Kidney epithelial cell (primary cell): ENCODE measurements around the gene SMARCA5. TPM values are rescaled to one million over a fixed set of nuclear protein-coding genes. Genes with fewer than 3 reads are reported as not detected.
"Not testable (repeated sequence)": the region's sequence is repeated elsewhere in the genome, so short reads cannot be mapped to it uniquely, and the experiment has no call there.

Experiments
- DNase-seq: peaks from one replicate; pipeline ENCODE4 v3.0.0-alpha.2; 2010; ENCODE audit warnings: low read depth
- H3K27me3 ChIP-seq: 2 replicates; pipeline ENCODE4 v1.6.0; 2011; ENCODE audit warnings: low read length; ENCODE audit not compliant: control insufficient read depth, insufficient read depth
- H3K36me3 ChIP-seq: 2 replicates; pipeline ENCODE4 v1.5.1; 2011; ENCODE audit warnings: low read length; ENCODE audit not compliant: control insufficient read depth, insufficient read depth
- H3K4me3 ChIP-seq: 2 replicates; pipeline ENCODE4 v1.5.1; 2011; ENCODE audit warnings: low read depth, mild to moderate bottlenecking, control low read depth, low read length
- total RNA-seq: library from RNA; depleted of rRNA; stranded (reverse); fragments of >200 nt; gene quantifications from 2 replicates; pipeline ENCODE4 v1.2.3, GENCODE V29; 2015
- TF ChIP-seq, protein P1 (sequence below): IDR thresholded peaks from 2 replicates; pipeline ENCODE4 v1.5.1; 2011; ENCODE audit warnings: mild to moderate bottlenecking, moderate library complexity, low read length, control low read depth, inconsistent platforms; ENCODE audit not compliant: insufficient read depth, poor library complexity, severe bottlenecking

The SMARCA5 gene
- total RNA-seq, 1 donor from 2014 or later, result 55.0 TPM

GRCh38 chr4:143517764-143518163 lies 4.3 kb downstream of the SMARCA5 start:
- no peaks in the 10 kb centered on the region for H3K36me3 ChIP-seq
- no peaks in the 10 kb centered on the region for H3K27me3 ChIP-seq
- TF ChIP-seq, protein P1, sequence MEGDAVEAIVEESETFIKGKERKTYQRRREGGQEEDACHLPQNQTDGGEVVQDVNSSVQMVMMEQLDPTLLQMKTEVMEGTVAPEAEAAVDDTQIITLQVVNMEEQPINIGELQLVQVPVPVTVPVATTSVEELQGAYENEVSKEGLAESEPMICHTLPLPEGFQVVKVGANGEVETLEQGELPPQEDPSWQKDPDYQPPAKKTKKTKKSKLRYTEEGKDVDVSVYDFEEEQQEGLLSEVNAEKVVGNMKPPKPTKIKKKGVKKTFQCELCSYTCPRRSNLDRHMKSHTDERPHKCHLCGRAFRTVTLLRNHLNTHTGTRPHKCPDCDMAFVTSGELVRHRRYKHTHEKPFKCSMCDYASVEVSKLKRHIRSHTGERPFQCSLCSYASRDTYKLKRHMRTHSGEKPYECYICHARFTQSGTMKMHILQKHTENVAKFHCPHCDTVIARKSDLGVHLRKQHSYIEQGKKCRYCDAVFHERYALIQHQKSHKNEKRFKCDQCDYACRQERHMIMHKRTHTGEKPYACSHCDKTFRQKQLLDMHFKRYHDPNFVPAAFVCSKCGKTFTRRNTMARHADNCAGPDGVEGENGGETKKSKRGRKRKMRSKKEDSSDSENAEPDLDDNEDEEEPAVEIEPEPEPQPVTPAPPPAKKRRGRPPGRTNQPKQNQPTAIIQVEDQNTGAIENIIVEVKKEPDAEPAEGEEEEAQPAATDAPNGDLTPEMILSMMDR, result no peak
- no peak for DNase-seq
- H3K4me3 ChIP-seq, result no peak overlapping the region

- no peak for DNase-seq
- H3K4me3 ChIP-seq, result no peak overlapping the region
- no peaks in the 10 kb centered on the region for H3K36me3 ChIP-seq
- TF ChIP-seq, protein P1, result no peak
- H3K27me3 ChIP-seq, result no peaks in the 10 kb centered on the region
These were observed 10.7 kb downstream of the SMARCA5 start for GRCh38 chr4:143524211-143524610.

- not testable (repeated sequence) for DNase-seq, H3K27me3 ChIP-seq, H3K4me3 ChIP-seq, H3K36me3 ChIP-seq
These were observed 14.5 kb downstream of the SMARCA5 start for GRCh38 chr4:143528046-143528445.

- TF ChIP-seq, protein P1, result peak; percentile 32
- H3K27me3 ChIP-seq, result no peaks in the 10 kb centered on the region
- DNase-seq, result no peak
- no peak overlapping the region for H3K4me3 ChIP-seq
- peaks cover 1% of the 10 kb centered on the region for H3K36me3 ChIP-seq
These were observed 17.9 kb downstream of the SMARCA5 start for GRCh38 chr4:143531380-143531779.

GRCh38 chr4:143531788-143532491 lies 18.4 kb downstream of the SMARCA5 start:
- TF ChIP-seq, protein P1, result no peak
- no peak overlapping the region for H3K4me3 ChIP-seq
- no peaks in the 10 kb centered on the region for H3K27me3 ChIP-seq
- DNase-seq, result no peak
- peaks cover 1% of the 10 kb centered on the region for H3K36me3 ChIP-seq

- H3K27me3 ChIP-seq, result no peaks in the 10 kb centered on the region
- TF ChIP-seq, protein P1, result no peak
- H3K4me3 ChIP-seq, result no peak overlapping the region
- DNase-seq, result no peak
- peaks cover 2% of the 10 kb centered on the region for H3K36me3 ChIP-seq
These were observed 25.6 kb downstream of the SMARCA5 start for GRCh38 chr4:143538979-143539669.
